K562 (cell line): ENCODE data around the gene TMEM163. TPM values are rescaled to one million over a fixed set of nuclear protein-coding genes. Genes with fewer than 3 reads are reported as not detected.

Source experiments
- ATAC-seq: fragments of 200-7000 bp; cut with Tn5 transposase; 3 replicates; pipeline ENCODE4 v1.9.1; 2020; ENCODE audit warnings: moderate library complexity
- BruUV-seq: library from RNA; stranded (reverse); fragments of 400-500 nt; replicated peaks from 2 replicates; lab custom pipeline; 2021; lab: Mats Ljungman, UMichigan
- CTCF ChIA-PET: fragments of 300-600 bp; formaldehyde crosslinking; extraction: SDS; loops from one replicate; lab custom pipeline; 2021; ENCODE audit warnings: low intra/inter-chr PET ratio; lab: Yijun Ruan, JAX
- POLR2A ChIA-PET: fragments of 300-600, 350-650 bp; sonication (Branson Sonifier 250); formaldehyde crosslinking; extraction: SDS; loops from one replicate; lab custom pipeline; 2021; ENCODE audit warnings: antibody characterized with exemption, inconsistent platforms; lab: Yijun Ruan, JAX
- DNase-seq, 4 experiments: peaks; one replicate each; pipeline versions ENCODE4 v3.0.0 to v3.0.0-alpha.2; 2011 to 2018; ENCODE audit warnings: low spot score in 3 of 4, mixed read lengths in 3 of 4; ENCODE audit errors: extremely low read depth in 1 of 4
- FAIRE-seq: peaks from 2 replicates; lab custom pipeline; 2011; peaks lifted over from hg19 to GRCh38; lab: Jason Lieb, UNC
- H2AFZ ChIP-seq: 2 replicates; pipeline ENCODE4 v1.6.0; 2011; ENCODE audit warnings: low read depth, low read length, control low read depth, inconsistent platforms
- H3K27ac ChIP-seq: fragments of 200-600 bp; 3 replicates; pipeline ENCODE4 v1.8.0; 2011; ENCODE audit warnings: low read depth, mild to moderate bottlenecking, control low read depth, inconsistent platforms, low read length, moderate library complexity, mixed read lengths; ENCODE audit errors: extremely low read depth
- H3K27me3 ChIP-seq, 2 experiments: fragments of 300-600 bp in 1 of 2; 2 replicates in 1 of 2; 3 replicates in 1 of 2; pipeline versions ENCODE4 v1.6.0 to v1.8.0; 2011; ENCODE audit warnings: inconsistent platforms in 2 of 2, low read length in 2 of 2, mild to moderate bottlenecking in 1 of 2, mixed read lengths in 1 of 2, moderate library complexity in 1 of 2; ENCODE audit not compliant: control insufficient read depth in 2 of 2, insufficient read depth in 2 of 2
- H3K36me3 ChIP-seq: fragments of 300-600 bp; 3 replicates; pipeline ENCODE4 v1.8.0; 2011; ENCODE audit warnings: mild to moderate bottlenecking, low read length, inconsistent platforms; ENCODE audit not compliant: control insufficient read depth, insufficient read depth
- H3K4me1 ChIP-seq, 2 experiments: fragments of 200-600 bp in 1 of 2; replicated peaks in 1 of 2; 2 replicates in 1 of 2; 3 replicates in 1 of 2; pipeline versions ENCODE4 v1.5.1 to v1.8.0; 2011; ENCODE audit warnings: inconsistent platforms in 2 of 2, low read length in 2 of 2, mild to moderate bottlenecking in 1 of 2, mixed read lengths in 1 of 2, moderate library complexity in 1 of 2; ENCODE audit not compliant: control insufficient read depth in 2 of 2, insufficient read depth in 2 of 2
- H3K4me2 ChIP-seq: 2 replicates; pipeline ENCODE4 v1.6.1; 2011; ENCODE audit warnings: low read length, control low read depth, inconsistent platforms, mixed read lengths; ENCODE audit not compliant: insufficient read depth
- H3K4me3 ChIP-seq: fragments of 200-600 bp; sonication (generic), shearing (Covaris generic); 2 replicates; pipeline ENCODE4 v1.5.1; 2016; ENCODE audit warnings: control low read depth, inconsistent platforms
- H3K79me2 ChIP-seq: fragments of 200-600 bp; 3 replicates; pipeline ENCODE4 v1.8.0; 2011; ENCODE audit warnings: low read length, inconsistent platforms; ENCODE audit not compliant: control insufficient read depth, insufficient read depth
- H3K9ac ChIP-seq, 2 experiments: 2 replicates each; pipeline versions ENCODE4 v1.6.0 to v1.6.1; 2011; ENCODE audit warnings: low read depth in 2 of 2, low read length in 2 of 2, control low read depth in 1 of 2, inconsistent platforms in 1 of 2, mild to moderate bottlenecking in 1 of 2, mixed read lengths in 1 of 2; ENCODE audit not compliant: insufficient read depth in 1 of 2
- H3K9me1 ChIP-seq: one replicate; pipeline ENCODE4 v1.6.0; 2011; ENCODE audit warnings: inconsistent platforms, mild to moderate bottlenecking, low read length, moderate library complexity; ENCODE audit not compliant: control insufficient read depth, insufficient read depth
- H3K9me3 ChIP-seq: replicated peaks from 2 replicates; pipeline ENCODE4 v1.5.1; 2011; ENCODE audit warnings: low read depth, low read length, inconsistent platforms; ENCODE audit not compliant: control insufficient read depth, insufficient read depth
- H4K20me1 ChIP-seq: replicated peaks from 2 replicates; pipeline ENCODE4 v1.6.1; 2011; ENCODE audit warnings: low read length, inconsistent platforms, mixed read lengths; ENCODE audit not compliant: control insufficient read depth, insufficient read depth
- ASH1L ChIP-seq: fragments of 450-650 bp; IDR thresholded peaks from 2 replicates; pipeline ENCODE4 v1.6.1; 2018; ENCODE audit warnings: borderline replicate concordance, mild to moderate bottlenecking, low read depth; ENCODE audit not compliant: partially characterized antibody
- CBX5 ChIP-seq: IDR thresholded peaks from 2 replicates; pipeline ENCODE4 v1.6.1; 2014; ENCODE audit warnings: low read depth, borderline replicate concordance
- MAZ ChIP-seq, 2 experiments: fragments of 450-650 bp in 1 of 2; sonication (generic) in 1 of 2; formaldehyde crosslinking; IDR thresholded peaks in 1 of 2; conservative IDR thresholded peaks in 1 of 2; 2 replicates each; pipeline versions ENCODE4 v1.4.0 to v1.5.0; 2020; ENCODE audit warnings: mild to moderate bottlenecking in 1 of 2, missing genetic modification reagents in 1 of 2
- NBN ChIP-seq: fragments of 450-650 bp; IDR thresholded peaks from 2 replicates; pipeline ENCODE4 v1.6.1; 2016; ENCODE audit warnings: low read depth, mild to moderate bottlenecking
- PTTG1 ChIP-seq: fragments of 450-650 bp; IDR thresholded peaks from 2 replicates; pipeline ENCODE4 v1.6.1; 2016; ENCODE audit warnings: low read depth, mild to moderate bottlenecking, missing genetic modification characterization, missing compliant biosample characterization
- RFX1 ChIP-seq: fragments of 450-650 bp; IDR thresholded peaks from 2 replicates; pipeline ENCODE4 v1.6.1; 2016; ENCODE audit warnings: mild to moderate bottlenecking, moderate library complexity
- ZNF449 ChIP-seq: fragments of 250-450 bp; sonication (Bioruptor Pico); IDR thresholded peaks from 2 replicates; pipeline ENCODE4 v1.8.0; 2022; ENCODE audit warnings: moderate library complexity, mild to moderate bottlenecking, inconsistent platforms
- ZNF76 ChIP-seq: fragments of 250-450 bp; sonication (Bioruptor Pico); IDR thresholded peaks from 2 replicates; pipeline ENCODE4 v1.4.0; 2020; ENCODE audit warnings: mild to moderate bottlenecking, moderate library complexity, borderline replicate concordance
- WGBS: fragments of 100-300 bp; shearing (Covaris generic); methylation state at CpG from one replicate; pipeline ENCODE4 v1.1.6; 2016; ENCODE audit warnings: low coverage, mixed read lengths; ENCODE audit not compliant: insufficient coverage; ENCODE audit errors: missing lambda C conversion rate; 5-methylcytosine and 5-hydroxymethylcytosine counted together
- in situ Hi-C: fragments of 300-500 bp; cut with MboI; formaldehyde crosslinking; loops from 4 replicates; pipeline ENCODE4 v1.15.0; 2018; ENCODE audit warnings: inconsistent platforms, mixed read lengths
- intact Hi-C: fragments of 100-400 bp; cut with micrococcal nuclease; formaldehyde crosslinking; loops from 2 replicates; pipeline ENCODE4 v1.14.2; 2022
- polyA plus RNA-seq, 8 experiments: library from polyadenylated mRNA; depleted of rRNA in 4 of 8; stranded (reverse) in 5 of 8; unstranded in 3 of 8; fragments of >200 nt; fragmentation: Nextera tagmentation in 2 of 8; fragmentation: Illumina TruSeq in 1 of 8; extraction: Ambion mirVana in 2 of 8; extraction: Trizol in 1 of 8; gene quantifications; 2 replicates each; pipeline versions ENCODE4 v1.2.1 to v1.2.3, GENCODE V29; 2011 to 2014; ENCODE audit warnings: inconsistent platforms in 1 of 8, missing spikeins in 1 of 8
- total RNA-seq, 7 experiments: library from RNA; depleted of rRNA in 6 of 7; stranded (reverse); fragments of >200 nt in 6 of 7; fragmentation: Illumina TruSeq in 2 of 7; extraction: Trizol in 2 of 7; gene quantifications; 2 replicates each; pipeline versions ENCODE4 v1.2.1 to v1.2.3, GENCODE V29; 2011 to 2021; ENCODE audit warnings: low replicate concordance in 1 of 7
- TF ChIP-seq, protein P1 (sequence below), 2 experiments: fragments of 450-650 bp; formaldehyde crosslinking in 1 of 2; IDR thresholded peaks; 2 replicates each; pipeline versions ENCODE4 v1.4.0 to v1.6.1; 2014 to 2020; ENCODE audit warnings: mild to moderate bottlenecking in 2 of 2, borderline replicate concordance in 1 of 2, low read depth in 1 of 2

TMEM163 gene
- total and polyA plus RNA-seq, 9 of the 15 experiments (the other 6 are each of a cell fraction or from before 2014, with no cell fraction given) = 0.04 to 0.68 (median 0.16) TPM; not detected in 3

DNA sequence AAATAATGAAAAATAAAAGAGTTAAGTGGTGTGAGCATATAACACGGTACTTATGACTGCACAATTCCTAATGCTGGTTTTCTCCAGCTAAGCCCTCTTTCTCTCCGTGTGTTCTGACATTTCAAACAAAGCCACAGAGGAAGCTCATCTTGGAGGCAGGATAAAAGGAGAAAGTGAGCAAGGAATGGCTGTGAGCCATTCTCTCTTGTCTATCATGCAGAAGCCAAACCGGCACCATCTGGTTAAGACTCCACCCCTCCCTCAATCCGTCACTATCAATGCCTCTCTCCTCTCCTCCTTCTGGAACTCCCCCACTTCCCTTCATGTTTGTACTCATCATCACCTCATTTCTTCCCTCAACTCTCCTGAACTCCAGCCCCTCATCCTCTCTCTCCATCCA, 210.4 kb downstream of the TMEM163 start (continued):
- TF ChIP-seq, protein P1, sequence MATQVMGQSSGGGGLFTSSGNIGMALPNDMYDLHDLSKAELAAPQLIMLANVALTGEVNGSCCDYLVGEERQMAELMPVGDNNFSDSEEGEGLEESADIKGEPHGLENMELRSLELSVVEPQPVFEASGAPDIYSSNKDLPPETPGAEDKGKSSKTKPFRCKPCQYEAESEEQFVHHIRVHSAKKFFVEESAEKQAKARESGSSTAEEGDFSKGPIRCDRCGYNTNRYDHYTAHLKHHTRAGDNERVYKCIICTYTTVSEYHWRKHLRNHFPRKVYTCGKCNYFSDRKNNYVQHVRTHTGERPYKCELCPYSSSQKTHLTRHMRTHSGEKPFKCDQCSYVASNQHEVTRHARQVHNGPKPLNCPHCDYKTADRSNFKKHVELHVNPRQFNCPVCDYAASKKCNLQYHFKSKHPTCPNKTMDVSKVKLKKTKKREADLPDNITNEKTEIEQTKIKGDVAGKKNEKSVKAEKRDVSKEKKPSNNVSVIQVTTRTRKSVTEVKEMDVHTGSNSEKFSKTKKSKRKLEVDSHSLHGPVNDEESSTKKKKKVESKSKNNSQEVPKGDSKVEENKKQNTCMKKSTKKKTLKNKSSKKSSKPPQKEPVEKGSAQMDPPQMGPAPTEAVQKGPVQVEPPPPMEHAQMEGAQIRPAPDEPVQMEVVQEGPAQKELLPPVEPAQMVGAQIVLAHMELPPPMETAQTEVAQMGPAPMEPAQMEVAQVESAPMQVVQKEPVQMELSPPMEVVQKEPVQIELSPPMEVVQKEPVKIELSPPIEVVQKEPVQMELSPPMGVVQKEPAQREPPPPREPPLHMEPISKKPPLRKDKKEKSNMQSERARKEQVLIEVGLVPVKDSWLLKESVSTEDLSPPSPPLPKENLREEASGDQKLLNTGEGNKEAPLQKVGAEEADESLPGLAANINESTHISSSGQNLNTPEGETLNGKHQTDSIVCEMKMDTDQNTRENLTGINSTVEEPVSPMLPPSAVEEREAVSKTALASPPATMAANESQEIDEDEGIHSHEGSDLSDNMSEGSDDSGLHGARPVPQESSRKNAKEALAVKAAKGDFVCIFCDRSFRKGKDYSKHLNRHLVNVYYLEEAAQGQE (IDR thresholded peaks at IDR 0.05; ENCODE audit: borderline replicate concordance) = peak; percentile 38
- TF ChIP-seq, protein P1 (CRISPR knock-in tag; IDR thresholded peaks at IDR 0.05; ENCODE audit: low read depth) = no peak

- TF ChIP-seq NBN (no peak), ASH1L (no peak), CBX5 (no peak), PTTG1 (tag) (no peak), RFX1 (no peak), ZNF76 (CRISPR knock-in tag) (no peak), ZNF449 (CRISPR knock-in tag) (no peak), MAZ (CRISPR knock-in tag; conservative IDR thresholded peaks at IDR 0.05 in 1 of 2, IDR thresholded peaks at IDR 0.05 in 1 of 2) (no peak)
- in situ Hi-C loops = no loop called here
- CTCF ChIA-PET = no interaction called here
These were observed 211.1 kb downstream of the TMEM163 start for GRCh38 chr2:134507697-134508096.

More at GRCh38 chr2:134507697-134508096, 211.1 kb downstream of the TMEM163 start:
- WGBS = 0% methylated on average over 1 of the region's 1 CpG
- Histone ChIP-seq H3K4me2 (no peak overlapping the region), H2AFZ (no peak overlapping the region), H4K20me1 (no peaks in the 10 kb centered on the region), H3K9me3 (no peaks in the 10 kb centered on the region), H3K9ac (no peak overlapping the region), H3K27ac (no peak overlapping the region), H3K4me1 (no peaks in the 10 kb centered on the region), H3K27me3 (peaks cover 16 to 42% of the 10 kb centered on the region in 2 experiments; a peak in 4 of 5 replicates), H3K79me2 (no peaks in the 10 kb centered on the region), H3K9me1 (no peaks in the 10 kb centered on the region), H3K4me3 (no peak overlapping the region), H3K36me3 (no peaks in the 10 kb centered on the region)
- no peak for FAIRE-seq
- BruUV-seq = no TSS peak
- ATAC-seq = no peak
- intact Hi-C loops = no loop called here
- POLR2A ChIA-PET = no interaction called here
- DNase-seq = no peak
